GM19351 (cell line): ENCODE measurements around the gene SPEF1.
A peak's percentile ranks its signal among the peaks of the same experiment; 100 is the strongest.
"Not testable (repeated sequence)": the region's sequence is repeated elsewhere in the genome, so short reads cannot be mapped to it uniquely, and the experiment has no call there.

ENCODE experiments used
- ATAC-seq: cut with Tn5 transposase; IDR thresholded peaks from one replicate; pipeline ENCODE4 v1.9.1; 2021; ENCODE audit warnings: mild to moderate bottlenecking, moderate library complexity; ENCODE audit not compliant: unreplicated experiment

The SPEF1 gene

GRCh38 chr20:3811467-3812258, 30.4 kb upstream of the SPEF1 start:
- ATAC-seq: no peak

- ATAC-seq: no peak
Measured at GRCh38 chr20:3808544-3808943, 27.3 kb upstream of the SPEF1 start.

- ATAC-seq: no peak
Measured at GRCh38 chr20:3804781-3805180, 23.5 kb upstream of the SPEF1 start.

- no peak for ATAC-seq
Measured at GRCh38 chr20:3804254-3804751, 23.1 kb upstream of the SPEF1 start.

- ATAC-seq: no peak
Measured at GRCh38 chr20:3803854-3804253, 22.6 kb upstream of the SPEF1 start.

GRCh38 chr20:3803289-3803688, 22.0 kb upstream of the SPEF1 start:
- ATAC-seq: no peak

GRCh38 chr20:3802524-3803239, 21.4 kb upstream of the SPEF1 start:
- ATAC-seq: no peak

GRCh38 chr20:3801846-3802245, 20.6 kb upstream of the SPEF1 start:
- ATAC-seq: no peak

- ATAC-seq: no peak
Measured at GRCh38 chr20:3801299-3801698, 20.1 kb upstream of the SPEF1 start.

- ATAC-seq: no peak
Measured at GRCh38 chr20:3800878-3801260, 19.6 kb upstream of the SPEF1 start.

GRCh38 chr20:3800256-3800877, 19.1 kb upstream of the SPEF1 start:
- no peak for ATAC-seq

- no peak for ATAC-seq
Measured at GRCh38 chr20:3798908-3799248, 17.6 kb upstream of the SPEF1 start.

GRCh38 chr20:3798373-3798768, 17.1 kb upstream of the SPEF1 start:
- ATAC-seq: no peak

- no peak for ATAC-seq
Measured at GRCh38 chr20:3797592-3798372, 16.5 kb upstream of the SPEF1 start.

- no peak for ATAC-seq
Measured at GRCh38 chr20:3797226-3797545, 15.9 kb upstream of the SPEF1 start.

GRCh38 chr20:3796477-3797225, 15.4 kb upstream of the SPEF1 start:
- peak; percentile 2 for ATAC-seq

GRCh38 chr20:3795511-3796468, 14.5 kb upstream of the SPEF1 start, which contains the start of gene CDC25B:
Gene CDC25B, plus strand, starts transcription at chr20:3796310. Its CDS starts 222 bp downstream, at chr20:3796532.
- ATAC-seq: peak; percentile 73

- ATAC-seq: no peak
Measured at GRCh38 chr20:3794701-3795420, 13.6 kb upstream of the SPEF1 start.

GRCh38 chr20:3794168-3794567, 12.9 kb upstream of the SPEF1 start:
- ATAC-seq: not testable (repeated sequence)
